GM10248 (cell line): ENCODE measurements around the gene UNC5B.

Source experiments
- CTCF ChIA-PET: fragments of 300-600 bp; sonication (Branson Sonifier 250); formaldehyde crosslinking; extraction: SDS; loops from one replicate; lab custom pipeline; 2021; ENCODE audit warnings: antibody characterized with exemption; lab: Yijun Ruan, JAX
- POLR2A ChIA-PET: fragments of 350-650 bp; sonication (Branson Sonifier 250); formaldehyde crosslinking; extraction: SDS; loops from one replicate; lab custom pipeline; 2020; ENCODE audit warnings: antibody characterized with exemption; lab: Yijun Ruan, JAX
- DNase-seq: peaks from one replicate; pipeline ENCODE4 v3.0.0; 2012; ENCODE audit errors: extremely low spot score
- CTCF ChIP-seq: IDR thresholded peaks from 2 replicates; pipeline ENCODE4 v1.5.1; 2012; ENCODE audit warnings: mild to moderate bottlenecking, low read depth; ENCODE audit errors: extremely low read depth, missing control alignments, control extremely low read depth

Gene UNC5B

DNA sequence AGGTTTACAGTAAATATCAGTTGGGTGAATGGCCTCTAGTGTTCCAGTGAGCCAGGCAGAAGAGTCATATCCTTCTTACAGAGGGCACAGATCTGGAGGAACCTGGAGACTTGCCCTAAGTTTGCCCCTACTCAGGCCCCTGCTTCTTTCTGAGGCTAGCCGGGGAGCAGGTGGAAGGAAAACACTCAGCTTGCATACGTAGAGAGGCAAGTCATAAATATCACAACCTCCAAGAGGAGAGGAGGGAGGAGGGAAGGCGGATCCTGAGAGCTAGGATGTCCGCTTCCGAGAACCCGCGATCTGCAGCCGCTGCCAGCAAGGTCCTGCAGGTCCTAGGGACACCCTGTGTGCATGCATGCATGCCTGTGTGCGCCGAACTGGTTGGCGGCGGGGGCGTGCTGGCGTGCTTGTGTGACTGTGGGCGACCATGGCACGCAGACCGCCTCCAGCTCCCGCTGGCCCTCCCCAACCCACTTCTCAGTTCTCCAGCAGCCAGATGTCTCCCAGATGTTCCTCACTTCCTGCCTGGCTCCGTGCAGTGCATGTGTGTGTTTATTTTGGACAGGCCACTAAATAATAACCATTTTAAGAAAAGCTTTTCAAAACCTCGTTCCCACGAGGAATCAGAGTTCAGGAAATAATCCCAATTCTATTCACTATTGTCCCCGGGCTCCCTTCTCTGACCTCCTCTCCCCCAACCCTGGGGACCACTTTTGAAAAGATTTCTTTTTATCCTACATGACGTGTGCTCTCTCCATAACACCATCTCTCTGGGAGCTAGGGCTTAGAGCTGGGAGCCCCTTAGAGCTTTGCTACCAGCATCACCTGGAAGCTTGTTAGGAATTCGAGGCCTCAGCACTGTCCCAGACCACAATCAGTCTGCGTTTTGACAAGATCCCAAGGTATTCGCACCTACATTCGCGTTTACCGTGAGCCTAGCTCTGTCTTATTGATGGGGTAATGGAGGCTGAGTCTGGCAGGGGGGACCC is 32.4 kb downstream of the UNC5B start:
- ChIA-PET POLR2A (no interaction called here), CTCF (interaction anchor here (0.8 to 1.2 kb wide), 2 partner anchors 21 to 25 kb away, joined by 3 to 4 read pairs; no protein-coding TSS in a partner anchor)
- no peak for TF ChIP-seq CTCF
- no peak for DNase-seq

DNA sequence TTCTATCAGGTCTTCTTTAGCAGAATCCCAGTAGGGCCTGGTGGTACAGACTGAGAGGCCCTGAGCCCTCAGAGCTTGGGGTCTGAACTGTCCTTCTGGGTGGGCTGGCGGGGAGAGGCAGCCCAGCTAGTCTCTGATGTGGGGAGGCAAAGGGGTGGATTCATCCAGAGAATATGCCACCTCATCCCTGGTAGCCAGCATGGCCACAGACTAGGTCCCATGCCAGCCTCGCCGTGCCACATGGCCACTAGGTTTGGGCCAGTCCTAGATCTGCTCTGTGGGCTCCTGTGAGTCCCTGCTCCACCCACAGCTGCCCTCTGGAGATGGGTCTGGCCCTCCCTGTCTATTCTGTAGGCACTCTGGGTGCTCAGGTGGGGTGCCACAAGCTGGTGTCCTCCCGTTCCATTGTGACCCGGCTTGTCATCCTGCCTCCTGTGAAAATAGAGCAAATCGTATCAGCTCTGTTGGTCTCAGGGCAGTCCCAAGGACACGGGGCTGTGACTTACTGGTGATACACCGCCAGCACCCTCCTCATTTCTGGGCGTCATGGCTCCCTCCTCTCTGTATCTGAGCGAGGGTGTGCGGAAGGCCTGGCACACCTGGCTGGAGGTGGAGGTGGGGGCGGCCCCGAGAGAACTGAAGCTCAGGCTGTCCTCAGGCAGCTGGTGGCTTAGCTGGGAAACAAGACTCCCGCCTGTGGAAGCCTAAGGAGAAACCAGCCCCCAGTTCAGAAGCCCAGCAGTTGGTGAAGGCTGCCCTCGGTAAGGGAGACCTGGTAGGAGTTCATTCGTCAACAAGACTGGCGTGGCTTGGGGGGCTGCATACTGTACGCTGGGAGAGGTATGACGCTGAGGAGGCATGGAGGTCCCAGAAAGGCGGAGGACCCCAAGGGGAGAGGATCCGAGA is 33.3 kb downstream of the UNC5B start:
- CTCF ChIA-PET, result interaction anchor here (1.2 to 1.4 kb wide), 3 partner anchors 11 to 321 kb away, joined by 3 to 4 read pairs (median 3); no protein-coding TSS in a partner anchor
- no peak for TF ChIP-seq CTCF
- DNase-seq, result no peak
- POLR2A ChIA-PET, result no interaction called here

DNA sequence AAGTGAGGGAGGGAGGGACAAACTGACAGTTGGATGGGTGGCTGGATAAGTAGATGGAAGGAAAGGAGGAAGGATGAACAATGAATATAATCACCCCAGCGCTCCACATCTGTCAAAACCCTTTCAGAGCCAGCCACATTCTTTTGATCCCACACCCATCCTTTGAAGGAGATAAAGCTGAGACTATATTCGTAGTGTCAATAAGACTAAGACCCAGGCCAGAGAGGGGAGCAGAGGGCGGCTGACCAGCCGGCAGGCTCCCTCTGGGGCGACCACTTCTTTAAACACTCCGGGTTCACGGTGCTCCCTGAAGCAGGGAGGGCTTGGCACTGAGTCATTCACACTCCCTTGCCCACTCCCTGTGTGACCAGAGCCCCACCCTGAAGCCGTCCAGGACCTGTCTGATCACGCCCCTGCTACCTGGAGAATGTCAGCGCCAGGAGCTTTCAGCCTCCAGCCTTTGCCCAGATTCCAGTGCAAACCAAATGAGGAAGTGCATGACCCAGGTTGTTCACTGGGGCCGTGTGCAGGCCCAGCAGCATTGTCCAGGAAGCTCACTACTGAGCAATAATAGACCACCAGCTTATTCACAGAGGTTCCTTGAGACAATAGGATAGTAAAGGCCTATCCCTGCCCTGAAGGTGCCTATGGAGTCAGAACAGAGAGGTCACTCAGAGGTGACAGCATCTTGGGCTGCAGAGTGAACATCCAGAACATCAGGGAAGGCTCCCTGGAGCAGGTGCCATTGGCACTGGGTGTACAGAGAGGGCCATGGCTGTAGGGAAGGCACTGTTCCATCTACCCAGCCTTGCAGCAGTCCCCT is 34.4 kb downstream of the UNC5B start:
- TF ChIP-seq CTCF, result no peak

GRCh38 chr10:71247414-71247705 is 35.0 kb downstream of the UNC5B start:
- POLR2A ChIA-PET, result no interaction called here
- DNase-seq, result no peak

More for the DNA sequence above, 34.4 kb downstream of the UNC5B start:
- ChIA-PET CTCF (interaction anchor here (1.3 to 1.4 kb wide), 3 partner anchors 12 to 322 kb away, joined by 3 read pairs; no protein-coding TSS in a partner anchor), POLR2A (no interaction called here)
- DNase-seq, result no peak

DNA sequence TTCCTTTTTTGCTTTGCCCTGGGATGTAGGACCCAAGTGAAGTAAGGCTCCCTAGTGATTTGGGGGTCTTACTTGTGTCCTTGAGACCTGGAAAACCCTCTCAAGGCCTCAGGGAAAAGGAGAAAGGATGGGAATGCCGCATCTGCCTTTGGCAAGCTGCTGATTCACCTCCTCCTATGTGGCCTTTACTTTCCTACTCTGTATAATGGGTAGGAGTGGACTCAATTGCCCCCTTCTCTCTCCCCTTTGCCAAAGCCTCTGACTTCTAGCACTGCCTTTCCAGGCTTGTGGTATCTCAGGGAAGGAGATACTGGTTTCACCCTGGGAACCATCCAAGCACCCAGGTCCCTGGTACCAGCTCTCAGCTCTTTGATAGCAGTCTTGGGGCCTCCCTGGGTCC is 35.4 kb downstream of the UNC5B start:
- TF ChIP-seq CTCF, result no peak
- POLR2A ChIA-PET, result no interaction called here
- DNase-seq, result no peak
- CTCF ChIA-PET, result interaction anchor here (1.3 to 1.8 kb wide), 2 partner anchors 9 to 29 kb away, joined by 3 to 6 read pairs; no protein-coding TSS in a partner anchor

More at GRCh38 chr10:71247414-71247705, 35.0 kb downstream of the UNC5B start:
- CTCF ChIA-PET, result interaction anchor here (1.3 to 1.8 kb wide), 2 partner anchors 8 to 29 kb away, joined by 3 to 6 read pairs; no protein-coding TSS in a partner anchor
- TF ChIP-seq CTCF, result no peak

GRCh38 chr10:71248210-71248609 is 35.8 kb downstream of the UNC5B start:
- ChIA-PET POLR2A (no interaction called here), CTCF (interaction anchor here (1.8 kb wide), 1 partner anchor 9 kb away, joined by 6 read pairs; no protein-coding TSS in a partner anchor)
- no peak for DNase-seq
- TF ChIP-seq CTCF, result no peak
